ENCODE data around the gene OSBPL2. TPM values are rescaled to one million over a fixed set of nuclear protein-coding genes. Genes with fewer than 3 reads are reported as not detected.

Gene OSBPL2
- polyA plus RNA-seq, 1 experiment: 20.5 TPM

DNA sequence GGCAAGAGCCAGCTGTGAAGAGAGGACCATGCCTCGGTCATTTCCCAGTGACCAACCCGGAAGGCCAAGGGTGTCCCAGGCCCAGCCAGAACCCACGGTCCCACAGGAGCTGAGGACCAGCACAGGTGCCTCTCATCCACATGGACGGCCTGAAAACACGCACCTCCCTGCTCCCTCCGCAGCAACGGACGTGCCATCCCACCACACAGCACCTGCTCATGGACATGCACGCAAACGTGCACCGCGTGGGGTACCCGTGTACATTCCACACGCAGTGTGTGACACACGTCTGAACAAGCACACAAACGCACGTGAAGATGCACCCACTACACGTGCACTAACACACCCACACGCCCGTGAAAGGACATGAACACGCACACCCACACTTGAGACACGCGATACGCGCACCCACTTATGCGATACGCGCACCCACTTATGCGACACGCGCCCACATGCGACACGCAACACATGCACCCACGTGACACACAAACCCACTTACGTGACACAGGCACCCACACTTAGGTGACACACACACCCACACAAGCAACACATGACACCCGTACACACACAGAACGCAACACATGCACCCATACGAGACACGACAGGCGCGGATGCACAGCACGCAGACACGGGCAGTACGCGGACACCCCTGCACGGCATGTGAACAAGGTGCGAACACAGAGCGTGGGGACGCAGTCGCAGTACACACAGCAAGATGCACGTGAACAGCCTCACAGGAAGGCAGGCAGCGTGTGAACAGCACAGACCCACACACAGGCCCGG, 98.6 kb downstream of the OSBPL2 start:
- CTCF ChIA-PET: interaction anchor here (1.1 kb wide), 1 partner anchor 45 kb away, joined by 3 read pairs; no protein-coding TSS in a partner anchor
- Histone ChIP-seq H3K27me3 (ENCODE audit: control insufficient read depth, insufficient read depth, low read length) (no peaks in the 10 kb centered on the region), H3K4me3 (ENCODE audit: low read depth, low read length) (no peak overlapping the region), H3K36me3 (ENCODE audit: control insufficient read depth, insufficient read depth, low read length) (no peaks in the 10 kb centered on the region)
- DNase-seq (ENCODE audit: low read depth): no peak
- TF ChIP-seq, protein P1, sequence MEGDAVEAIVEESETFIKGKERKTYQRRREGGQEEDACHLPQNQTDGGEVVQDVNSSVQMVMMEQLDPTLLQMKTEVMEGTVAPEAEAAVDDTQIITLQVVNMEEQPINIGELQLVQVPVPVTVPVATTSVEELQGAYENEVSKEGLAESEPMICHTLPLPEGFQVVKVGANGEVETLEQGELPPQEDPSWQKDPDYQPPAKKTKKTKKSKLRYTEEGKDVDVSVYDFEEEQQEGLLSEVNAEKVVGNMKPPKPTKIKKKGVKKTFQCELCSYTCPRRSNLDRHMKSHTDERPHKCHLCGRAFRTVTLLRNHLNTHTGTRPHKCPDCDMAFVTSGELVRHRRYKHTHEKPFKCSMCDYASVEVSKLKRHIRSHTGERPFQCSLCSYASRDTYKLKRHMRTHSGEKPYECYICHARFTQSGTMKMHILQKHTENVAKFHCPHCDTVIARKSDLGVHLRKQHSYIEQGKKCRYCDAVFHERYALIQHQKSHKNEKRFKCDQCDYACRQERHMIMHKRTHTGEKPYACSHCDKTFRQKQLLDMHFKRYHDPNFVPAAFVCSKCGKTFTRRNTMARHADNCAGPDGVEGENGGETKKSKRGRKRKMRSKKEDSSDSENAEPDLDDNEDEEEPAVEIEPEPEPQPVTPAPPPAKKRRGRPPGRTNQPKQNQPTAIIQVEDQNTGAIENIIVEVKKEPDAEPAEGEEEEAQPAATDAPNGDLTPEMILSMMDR (IDR thresholded peaks at IDR 0.05; ENCODE audit: insufficient read depth, low read depth, low read length): no peak
- POLR2A ChIA-PET: no interaction called here

GRCh38 chr20:62337558-62338293, 99.4 kb downstream of the OSBPL2 start:
- Histone ChIP-seq H3K27me3 (ENCODE audit: control insufficient read depth, insufficient read depth, low read length) (no peaks in the 10 kb centered on the region), H3K4me3 (ENCODE audit: low read depth, low read length) (no peak overlapping the region), H3K36me3 (ENCODE audit: control insufficient read depth, insufficient read depth, low read length) (no peaks in the 10 kb centered on the region)
- no peak for DNase-seq (ENCODE audit: low read depth)
- ChIA-PET POLR2A (no interaction called here), CTCF (no interaction called here)
- TF ChIP-seq, protein P1 (IDR thresholded peaks at IDR 0.05; ENCODE audit: insufficient read depth, low read depth, low read length): no peak

GRCh38 chr20:62338294-62338620, 99.9 kb downstream of the OSBPL2 start:
- POLR2A ChIA-PET: no interaction called here
- H3K36me3 ChIP-seq (ENCODE audit: control insufficient read depth, insufficient read depth, low read length): no peaks in the 10 kb centered on the region
- H3K27me3 ChIP-seq (ENCODE audit: control insufficient read depth, insufficient read depth, low read length): no peaks in the 10 kb centered on the region
- H3K4me3 ChIP-seq (ENCODE audit: low read depth, low read length): no peak overlapping the region
- TF ChIP-seq, protein P1 (IDR thresholded peaks at IDR 0.05; ENCODE audit: insufficient read depth, low read depth, low read length): no peak
- CTCF ChIA-PET: no interaction called here
- no peak for DNase-seq (ENCODE audit: low read depth)

DNA sequence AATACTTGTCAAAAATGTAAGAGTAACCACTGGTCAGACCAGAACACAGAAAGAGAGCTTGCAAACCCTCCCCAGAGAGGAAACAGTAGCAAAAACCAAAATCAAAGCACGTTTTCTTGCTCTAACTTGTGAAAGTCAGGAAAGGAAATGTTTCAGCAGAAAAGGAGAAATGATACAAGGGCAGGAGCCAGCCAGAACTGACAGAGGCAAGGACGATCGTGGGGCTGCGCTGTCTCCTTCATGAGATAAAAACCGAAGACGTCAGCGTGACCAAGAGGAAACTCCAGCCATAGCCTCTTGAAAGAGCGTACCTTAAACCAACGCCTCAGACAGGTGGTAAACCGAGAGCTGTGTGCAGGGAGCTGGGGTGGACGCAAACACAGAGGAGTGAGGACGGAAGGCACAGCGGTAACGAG, 101.3 kb downstream of the OSBPL2 start:
- H3K36me3 ChIP-seq (ENCODE audit: control insufficient read depth, insufficient read depth, low read length): no peaks in the 10 kb centered on the region
- no peaks in the 10 kb centered on the region for H3K27me3 ChIP-seq (ENCODE audit: control insufficient read depth, insufficient read depth, low read length)
- TF ChIP-seq, protein P1 (IDR thresholded peaks at IDR 0.05; ENCODE audit: insufficient read depth, low read depth, low read length): no peak
- H3K4me3 ChIP-seq (ENCODE audit: low read depth, low read length): no peak overlapping the region
- ChIA-PET POLR2A (no interaction called here), CTCF (no interaction called here)
- no peak for DNase-seq (ENCODE audit: low read depth)

DNA sequence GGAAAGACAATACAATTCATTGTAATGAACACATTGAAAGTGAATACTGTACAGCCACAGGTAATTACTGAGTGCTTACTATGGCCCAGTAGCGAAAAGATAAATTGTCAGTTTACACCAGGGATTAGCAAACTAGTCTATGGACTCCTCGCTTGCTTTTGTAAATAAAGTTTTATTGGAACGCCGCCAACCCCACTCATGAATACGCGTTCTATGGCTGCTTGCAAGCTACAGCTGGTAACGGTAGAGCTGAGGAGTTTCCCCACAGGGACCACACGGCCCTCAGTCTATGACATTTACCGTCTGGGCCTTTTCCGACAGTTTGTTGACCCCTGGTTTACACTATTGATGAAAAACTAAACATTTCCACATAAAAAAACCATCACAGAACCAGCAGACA, 104.6 kb downstream of the OSBPL2 start:
- CTCF ChIA-PET: no interaction called here
- TF ChIP-seq, protein P1 (IDR thresholded peaks at IDR 0.05; ENCODE audit: insufficient read depth, low read depth, low read length): no peak
- Histone ChIP-seq H3K4me3 (ENCODE audit: low read depth, low read length) (no peak overlapping the region), H3K36me3 (ENCODE audit: control insufficient read depth, insufficient read depth, low read length) (peaks cover 1% of the 10 kb centered on the region; the same call in 1 of the 2 replicates), H3K27me3 (ENCODE audit: control insufficient read depth, insufficient read depth, low read length) (no peaks in the 10 kb centered on the region)
- POLR2A ChIA-PET: no interaction called here
- no peak for DNase-seq (ENCODE audit: low read depth)
